ENCODE data around the gene MEG3.

- TF ChIP-seq EZH2 (IDR thresholded peaks at IDR 0.05; ENCODE audit: borderline replicate concordance, insufficient read depth, low read length, poor library complexity, severe bottlenecking) (no peak), CTCF (IDR thresholded peaks at IDR 0.05; ENCODE audit: poor library complexity, severe bottlenecking) (no peak), RAD21 (conservative IDR thresholded peaks at IDR 0.05) (no peak), SMC3 (conservative IDR thresholded peaks at IDR 0.05; ENCODE audit: poor library complexity) (no peak), TAF1 (IDR thresholded peaks at IDR 0.05; ENCODE audit: low read depth) (no peak), MXI1 (conservative IDR thresholded peaks at IDR 0.05; ENCODE audit: poor library complexity, severe bottlenecking) (no peak), EP300 (conservative IDR thresholded peaks at IDR 0.05; ENCODE audit: poor library complexity, severe bottlenecking) (no peak)
Observed at GRCh38 chr14:100882026-100882967, 56.4 kb downstream of the MEG3 start.

All from neural cell (in vitro differentiated cells).